Measurements from ENCODE around the gene TMEM239. TPM values are rescaled to one million over a fixed set of nuclear protein-coding genes. Genes with fewer than 3 reads are reported as not detected.

The TMEM239 gene
- polyA plus RNA-seq, 2 of the 4 experiments (the other 2 are of a cell fraction), result not detected

DNA sequence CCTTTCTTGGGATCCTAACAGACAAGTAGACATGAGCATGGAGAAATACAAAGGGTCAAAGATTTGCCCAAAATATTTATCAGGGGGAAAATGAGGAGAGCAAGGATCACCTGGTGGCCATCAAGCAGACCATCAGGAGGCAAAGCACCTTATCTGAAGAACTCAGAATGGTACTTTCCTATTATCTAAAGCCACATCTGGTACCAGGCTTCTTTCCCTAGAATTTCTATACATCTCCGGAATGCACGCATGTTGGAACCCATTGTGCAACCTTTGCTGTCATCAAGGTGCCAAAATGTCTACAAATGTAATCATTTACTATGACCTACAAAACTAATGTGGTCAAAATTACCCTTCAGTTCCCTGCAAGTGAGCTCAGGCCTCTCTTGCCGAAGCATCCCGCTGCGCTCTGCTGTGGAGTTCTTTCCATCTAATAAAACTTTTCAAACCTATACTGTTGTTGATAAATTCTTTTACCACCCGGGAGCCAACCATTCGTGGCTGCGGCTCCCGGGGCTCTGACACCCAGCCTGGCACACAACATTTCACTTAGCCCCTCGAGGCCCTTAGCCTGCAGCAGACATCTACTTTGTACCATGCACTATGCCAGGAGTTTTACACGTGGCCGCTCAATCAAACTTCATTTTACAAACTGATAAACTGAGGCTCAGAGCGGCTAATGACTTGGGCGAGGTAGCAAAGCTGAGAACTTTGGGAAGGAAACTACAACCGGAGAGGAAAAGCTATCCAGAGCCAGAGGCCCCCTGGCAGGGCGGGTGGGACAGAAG is 11.9 kb upstream of the TMEM239 start:
- DNase-seq (ENCODE audit: low read depth in 1 of 2, low spot score in 1 of 2) (no peak), FAIRE-seq (no peak), ATAC-seq (no peak)
- WGBS (ENCODE audit: missing lambda C conversion rate), result 54% methylated on average over 16 of the region's 16 CpGs
- Histone ChIP-seq H3K9me3 (peaks cover 15% of the 10 kb centered on the region; the same call in 2 of the 3 replicates), H3K4me3 (no peak overlapping the region), H3K4me1 (peaks cover 8% of the 10 kb centered on the region; the same call in 2 of the 3 replicates), H3K27ac (no peak overlapping the region), H3K4me2 (no peak overlapping the region)
- no peak for TF ChIP-seq RFX5 (IDR thresholded peaks at IDR 0.05)
- TF ChIP-seq ZSCAN20 (CRISPR knock-in tag; IDR thresholded peaks at IDR 0.05), result no peak
- no peak for TF ChIP-seq RCOR1 (IDR thresholded peaks at IDR 0.05; ENCODE audit: low read depth, low read length)
- TF ChIP-seq CHD4 (IDR thresholded peaks at IDR 0.05; ENCODE audit: borderline replicate concordance), result no peak
- TF ChIP-seq, protein P1, sequence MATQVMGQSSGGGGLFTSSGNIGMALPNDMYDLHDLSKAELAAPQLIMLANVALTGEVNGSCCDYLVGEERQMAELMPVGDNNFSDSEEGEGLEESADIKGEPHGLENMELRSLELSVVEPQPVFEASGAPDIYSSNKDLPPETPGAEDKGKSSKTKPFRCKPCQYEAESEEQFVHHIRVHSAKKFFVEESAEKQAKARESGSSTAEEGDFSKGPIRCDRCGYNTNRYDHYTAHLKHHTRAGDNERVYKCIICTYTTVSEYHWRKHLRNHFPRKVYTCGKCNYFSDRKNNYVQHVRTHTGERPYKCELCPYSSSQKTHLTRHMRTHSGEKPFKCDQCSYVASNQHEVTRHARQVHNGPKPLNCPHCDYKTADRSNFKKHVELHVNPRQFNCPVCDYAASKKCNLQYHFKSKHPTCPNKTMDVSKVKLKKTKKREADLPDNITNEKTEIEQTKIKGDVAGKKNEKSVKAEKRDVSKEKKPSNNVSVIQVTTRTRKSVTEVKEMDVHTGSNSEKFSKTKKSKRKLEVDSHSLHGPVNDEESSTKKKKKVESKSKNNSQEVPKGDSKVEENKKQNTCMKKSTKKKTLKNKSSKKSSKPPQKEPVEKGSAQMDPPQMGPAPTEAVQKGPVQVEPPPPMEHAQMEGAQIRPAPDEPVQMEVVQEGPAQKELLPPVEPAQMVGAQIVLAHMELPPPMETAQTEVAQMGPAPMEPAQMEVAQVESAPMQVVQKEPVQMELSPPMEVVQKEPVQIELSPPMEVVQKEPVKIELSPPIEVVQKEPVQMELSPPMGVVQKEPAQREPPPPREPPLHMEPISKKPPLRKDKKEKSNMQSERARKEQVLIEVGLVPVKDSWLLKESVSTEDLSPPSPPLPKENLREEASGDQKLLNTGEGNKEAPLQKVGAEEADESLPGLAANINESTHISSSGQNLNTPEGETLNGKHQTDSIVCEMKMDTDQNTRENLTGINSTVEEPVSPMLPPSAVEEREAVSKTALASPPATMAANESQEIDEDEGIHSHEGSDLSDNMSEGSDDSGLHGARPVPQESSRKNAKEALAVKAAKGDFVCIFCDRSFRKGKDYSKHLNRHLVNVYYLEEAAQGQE (IDR thresholded peaks at IDR 0.05), result no peak
- TF ChIP-seq MYC (IDR thresholded peaks at IDR 0.05; ENCODE audit: borderline replicate concordance, low read length), result no peak
- TF ChIP-seq NPAS2 (CRISPR knock-in tag; IDR thresholded peaks at IDR 0.05; ENCODE audit: borderline replicate concordance), result no peak
- TF ChIP-seq RARB (CRISPR knock-in tag; IDR thresholded peaks at IDR 0.05), result no peak
- no peak for TF ChIP-seq ESRRA (IDR thresholded peaks at IDR 0.05; ENCODE audit: borderline replicate concordance, low read length)
- no peak for TF ChIP-seq POLR2A (IDR thresholded peaks at IDR 0.05; ENCODE audit: low read length)
- no peak for TF ChIP-seq JUNB (IDR thresholded peaks at IDR 0.05)
- no peak for TF ChIP-seq FOXS1 (CRISPR knock-in tag; IDR thresholded peaks at IDR 0.05)
- TF ChIP-seq TFCP2L1 (CRISPR knock-in tag; IDR thresholded peaks at IDR 0.05), result no peak
- TF ChIP-seq, protein P2, sequence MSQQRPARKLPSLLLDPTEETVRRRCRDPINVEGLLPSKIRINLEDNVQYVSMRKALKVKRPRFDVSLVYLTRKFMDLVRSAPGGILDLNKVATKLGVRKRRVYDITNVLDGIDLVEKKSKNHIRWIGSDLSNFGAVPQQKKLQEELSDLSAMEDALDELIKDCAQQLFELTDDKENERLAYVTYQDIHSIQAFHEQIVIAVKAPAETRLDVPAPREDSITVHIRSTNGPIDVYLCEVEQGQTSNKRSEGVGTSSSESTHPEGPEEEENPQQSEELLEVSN (IDR thresholded peaks at IDR 0.05; ENCODE audit: borderline replicate concordance, low read depth), result no peak
- TF ChIP-seq EHMT2 (IDR thresholded peaks at IDR 0.05; ENCODE audit: low read depth), result no peak
- no peak for TF ChIP-seq CBX2 (IDR thresholded peaks at IDR 0.05; ENCODE audit: borderline replicate concordance, low read depth)
- no peak for TF ChIP-seq CEBPB (IDR thresholded peaks at IDR 0.05)
- TF ChIP-seq FOSL2 (IDR thresholded peaks at IDR 0.05), result no peak
- no peak for TF ChIP-seq FOSL2 (CRISPR knock-in tag; IDR thresholded peaks at IDR 0.05)
- no peak for TF ChIP-seq TP53 (CRISPR knock-in tag; IDR thresholded peaks at IDR 0.05)
- no peak for TF ChIP-seq EHF (CRISPR knock-in tag; IDR thresholded peaks at IDR 0.05)
- ChIA-PET POLR2A (no interaction called here), CTCF (interaction anchor here (1.9 kb wide), 1 partner anchor 10 kb away, joined by 6 read pairs; the partner anchor contains the start of gene C20orf141)

DNA sequence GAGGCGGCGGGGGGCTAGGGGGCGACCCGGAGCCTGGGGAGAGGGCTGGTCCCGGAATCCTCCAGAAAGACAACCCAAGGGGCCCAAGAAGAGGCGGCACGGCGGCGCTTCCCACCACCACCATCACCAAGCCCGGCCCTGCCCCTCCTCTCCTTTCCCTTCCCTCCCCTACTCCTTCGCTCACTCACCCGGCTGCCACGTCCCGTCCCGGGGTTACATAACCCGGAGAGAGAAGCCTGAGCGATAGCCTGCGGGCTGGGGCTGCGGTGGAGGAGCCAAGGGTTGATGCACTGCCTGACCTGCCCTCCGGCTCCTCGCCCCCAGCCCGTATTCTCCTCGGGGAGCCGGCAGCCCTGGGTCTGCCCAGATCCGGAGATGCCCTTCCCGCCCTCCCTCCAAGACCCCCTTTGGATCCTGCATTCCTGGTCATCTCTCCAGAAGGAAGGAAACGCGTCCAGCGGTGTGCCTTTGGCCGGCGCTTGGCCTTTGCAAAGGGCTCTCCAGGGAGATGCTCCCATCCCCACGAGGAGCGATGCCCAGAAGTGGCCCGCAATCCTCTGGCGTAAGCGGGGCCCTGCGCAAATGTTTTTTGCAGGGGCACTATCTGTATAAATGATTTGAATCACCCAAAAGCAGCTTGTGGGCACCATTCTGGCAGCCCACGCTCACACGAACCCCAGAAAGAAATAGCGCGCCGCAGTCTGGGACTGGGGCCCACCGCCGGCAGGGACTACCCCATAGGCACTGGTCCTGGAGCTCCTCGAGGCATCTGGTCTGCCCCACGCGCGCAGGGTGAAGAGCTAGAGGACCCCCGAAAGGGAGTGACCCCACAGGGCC is 11.1 kb upstream of the TMEM239 start:
- 48% methylated on average over 40 of the region's 49 CpGs for WGBS (ENCODE audit: missing lambda C conversion rate)
- peaks cover 15% of the 10 kb centered on the region; the same call in 2 of the 3 replicates for H3K9me3 ChIP-seq
- FAIRE-seq (no peak), ATAC-seq (peak; percentile 47 to 56; a peak in 3 of 6 replicates), DNase-seq (ENCODE audit: low read depth in 1 of 2, low spot score in 1 of 2) (no peak)
- H3K4me2 ChIP-seq, result peak overlapping the region; percentile 20; the same call in 1 of the 3 replicates
- CTCF ChIA-PET, result interaction anchor here (0.6 to 4.4 kb wide), 3 partner anchors 10 to 98 kb away, joined by 4 to 12 read pairs (median 6); partner anchors contain the start of gene C20orf141
- no peak overlapping the region for H3K4me3 ChIP-seq
- H3K4me1 ChIP-seq, result peaks cover 8% of the 10 kb centered on the region; the same call in 2 of the 3 replicates
- POLR2A ChIA-PET, result no interaction called here
- H3K27ac ChIP-seq, result no peak overlapping the region
- no peak for TF ChIP-seq ZSCAN20 (CRISPR knock-in tag; IDR thresholded peaks at IDR 0.05)
- TF ChIP-seq, protein P3, sequence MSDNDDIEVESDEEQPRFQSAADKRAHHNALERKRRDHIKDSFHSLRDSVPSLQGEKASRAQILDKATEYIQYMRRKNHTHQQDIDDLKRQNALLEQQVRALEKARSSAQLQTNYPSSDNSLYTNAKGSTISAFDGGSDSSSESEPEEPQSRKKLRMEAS (IDR thresholded peaks at IDR 0.05), result no peak
- TF ChIP-seq FOSB (CRISPR knock-in tag; IDR thresholded peaks at IDR 0.05), result no peak
- no peak for TF ChIP-seq SREBF2 (IDR thresholded peaks at IDR 0.05)
- TF ChIP-seq TFCP2L1 (CRISPR knock-in tag; IDR thresholded peaks at IDR 0.05), result no peak
- TF ChIP-seq CHD2 (IDR thresholded peaks at IDR 0.05; ENCODE audit: low read length, partially characterized antibody), result no peak
- TF ChIP-seq RNF2 (IDR thresholded peaks at IDR 0.05; ENCODE audit: borderline replicate concordance, low read depth), result no peak
- no peak for TF ChIP-seq HOXB5 (CRISPR knock-in tag; IDR thresholded peaks at IDR 0.05)
- TF ChIP-seq KDM1A (IDR thresholded peaks at IDR 0.05; ENCODE audit: low read depth), result no peak
- TF ChIP-seq RCOR1 (IDR thresholded peaks at IDR 0.05; ENCODE audit: low read depth, low read length), result no peak
- no peak for TF ChIP-seq NFE2L2 (conservative IDR thresholded peaks at IDR 0.05; ENCODE audit: low read length)
- TF ChIP-seq JUN (IDR thresholded peaks at IDR 0.05), result no peak
- TF ChIP-seq MAZ (IDR thresholded peaks at IDR 0.05; ENCODE audit: borderline replicate concordance, low read depth, low read length), result no peak
- TF ChIP-seq RFX5 (IDR thresholded peaks at IDR 0.05), result no peak
- TF ChIP-seq HOXA7 (CRISPR knock-in tag; IDR thresholded peaks at IDR 0.05), result no peak
- TF ChIP-seq HOXB13 (CRISPR knock-in tag; IDR thresholded peaks at IDR 0.05; ENCODE audit: low read depth), result no peak
- TF ChIP-seq CEBPB (IDR thresholded peaks at IDR 0.05), result no peak
- no peak for TF ChIP-seq EHF (CRISPR knock-in tag; IDR thresholded peaks at IDR 0.05)

All from A549 (cell line).